Fibroblast of gingiva (primary cell): Measurements from ENCODE around the gene TP53I11.

ENCODE experiments used
- DNase-seq: peaks from one replicate; pipeline ENCODE4 v3.0.0-alpha.2; 2011; ENCODE audit warnings: low read depth

The TP53I11 gene

GRCh38 chr11:44885065-44885810 lies 65.4 kb downstream of the TP53I11 start:
- no peak for DNase-seq

GRCh38 chr11:44884056-44884455 lies 66.6 kb downstream of the TP53I11 start:
- DNase-seq = no peak

GRCh38 chr11:44883277-44883676 lies 67.4 kb downstream of the TP53I11 start:
- DNase-seq = no peak
